GM06990 (cell line): ENCODE results near the gene TANC1.

Experiments
- DNase-seq: peaks from one replicate; pipeline ENCODE4 v3.0.0-alpha.2; 2011; ENCODE audit not compliant: insufficient read length; ENCODE audit errors: extremely low read depth
- H3K27me3 ChIP-seq: replicated peaks from 2 replicates; pipeline ENCODE4 v1.6.0; 2011; ENCODE audit warnings: low read length; ENCODE audit not compliant: control insufficient read depth, insufficient read depth
- H3K36me3 ChIP-seq: 2 replicates; pipeline ENCODE4 v1.5.1; 2011; ENCODE audit warnings: low read length; ENCODE audit not compliant: control insufficient read depth, insufficient read depth
- H3K4me3 ChIP-seq: replicated peaks from 2 replicates; pipeline ENCODE4 v1.5.1; 2011; ENCODE audit warnings: low read depth, mild to moderate bottlenecking, control low read depth, low read length
- CTCF ChIP-seq: IDR thresholded peaks from 2 replicates; pipeline ENCODE4 v1.5.1; 2011; ENCODE audit warnings: low read length, control low read depth, mild to moderate bottlenecking, inconsistent platforms; ENCODE audit not compliant: insufficient read depth, poor library complexity, severe bottlenecking

The TANC1 gene

GRCh38 chr2:159066541-159067156, 98.2 kb downstream of the TANC1 start:
- DNase-seq, result no peak
- Histone ChIP-seq H3K4me3 (no peak overlapping the region), H3K27me3 (no peaks in the 10 kb centered on the region), H3K36me3 (no peaks in the 10 kb centered on the region)
- no peak for TF ChIP-seq CTCF

- Histone ChIP-seq H3K36me3 (no peaks in the 10 kb centered on the region), H3K27me3 (no peaks in the 10 kb centered on the region), H3K4me3 (no peak overlapping the region)
- no peak for TF ChIP-seq CTCF
- no peak for DNase-seq
These were observed 99.5 kb downstream of the TANC1 start for GRCh38 chr2:159067971-159068370.

- no peaks in the 10 kb centered on the region for H3K27me3 ChIP-seq
These were observed 100.8 kb downstream of the TANC1 start for GRCh38 chr2:159069229-159069628.

GRCh38 chr2:159070235-159070634, 101.8 kb downstream of the TANC1 start:
- Histone ChIP-seq H3K4me3 (no peak overlapping the region), H3K36me3 (no peaks in the 10 kb centered on the region), H3K27me3 (no peaks in the 10 kb centered on the region)
- TF ChIP-seq CTCF, result no peak
- no peak for DNase-seq

More at GRCh38 chr2:159069229-159069628, 100.8 kb downstream of the TANC1 start:
- no peak for DNase-seq
- H3K4me3 ChIP-seq, result no peak overlapping the region
- TF ChIP-seq CTCF, result no peak
- no peaks in the 10 kb centered on the region for H3K36me3 ChIP-seq

- Histone ChIP-seq H3K4me3 (no peak overlapping the region), H3K36me3 (no peaks in the 10 kb centered on the region), H3K27me3 (no peaks in the 10 kb centered on the region)
- TF ChIP-seq CTCF, result no peak
- DNase-seq, result no peak
These were observed 102.9 kb downstream of the TANC1 start for GRCh38 chr2:159071190-159071915.
